Urothelium cell line (cell line): ENCODE data around the gene ADM5.

ENCODE experiments used
- DNase-seq: peaks from one replicate; pipeline ENCODE4 v3.0.0; 2011; ENCODE audit warnings: low spot score, mixed read lengths
- FAIRE-seq: peaks from 2 replicates; lab custom pipeline; 2011; peaks lifted over from hg19 to GRCh38; lab: Jason Lieb, UNC

The ADM5 gene

DNA sequence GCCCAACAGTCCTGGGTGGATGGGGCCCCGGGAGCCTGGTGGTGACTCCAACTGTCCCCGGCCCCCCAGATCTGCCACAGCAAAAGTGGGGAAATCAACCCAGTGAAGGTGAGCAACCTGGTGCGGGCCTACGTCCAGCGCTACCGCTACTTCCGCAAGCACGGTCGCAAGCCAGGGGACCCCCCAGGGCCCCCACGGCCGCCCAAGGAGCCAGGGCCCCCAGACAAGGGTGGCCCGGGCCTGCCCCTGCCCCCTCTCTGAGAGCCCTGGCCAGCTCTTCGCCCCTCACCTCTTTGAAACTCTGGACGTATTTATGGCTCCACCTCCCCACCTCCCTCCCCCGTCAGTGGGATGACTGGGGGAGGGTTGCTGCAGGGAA lies 31.3 kb upstream of the ADM5 start:
- FAIRE-seq, result no peak
- no peak for DNase-seq

DNA sequence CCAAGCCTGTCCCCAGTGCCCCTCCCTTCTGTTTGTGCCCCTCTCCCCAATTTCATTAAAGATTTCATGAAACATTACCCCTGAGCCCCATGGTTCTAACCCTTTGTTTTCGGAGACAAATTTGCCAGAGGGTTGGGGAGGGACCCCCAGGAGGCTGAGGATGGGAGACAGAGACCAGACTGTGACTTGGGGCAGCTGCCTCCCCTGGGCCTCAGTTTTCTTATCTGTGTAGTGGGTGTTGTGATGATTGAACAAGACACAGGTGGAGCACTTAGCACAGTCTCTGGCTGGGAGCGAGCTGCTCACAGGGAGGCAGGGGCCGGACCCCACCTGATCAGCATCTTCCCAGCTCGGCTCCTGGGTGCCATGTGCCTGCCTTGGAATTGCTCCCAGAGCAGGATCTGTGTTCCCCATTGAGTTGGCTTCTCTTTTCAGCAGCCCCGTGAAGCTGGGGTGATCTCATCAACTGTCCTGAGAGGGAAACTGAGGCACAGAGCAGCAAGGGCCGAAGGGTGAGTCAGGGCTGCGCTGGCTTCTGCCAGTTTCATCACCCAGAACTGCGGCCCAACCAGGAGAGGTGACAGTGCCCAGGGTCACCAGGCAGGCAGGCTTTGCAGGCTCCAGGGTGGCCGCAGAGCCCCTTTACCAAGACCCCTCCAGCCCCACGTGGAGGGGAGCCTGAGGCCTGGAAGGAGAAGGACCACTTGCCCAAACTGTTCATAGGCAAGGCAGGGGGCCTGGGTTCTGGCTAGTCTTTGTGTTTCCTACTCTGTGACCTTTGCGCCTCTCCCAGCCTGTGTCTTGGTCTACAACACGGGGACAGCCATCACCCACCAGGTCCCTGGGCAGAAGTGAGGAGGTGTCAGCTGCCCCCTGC lies 30.6 kb upstream of the ADM5 start:
- DNase-seq (no peak), FAIRE-seq (no peak)

DNA sequence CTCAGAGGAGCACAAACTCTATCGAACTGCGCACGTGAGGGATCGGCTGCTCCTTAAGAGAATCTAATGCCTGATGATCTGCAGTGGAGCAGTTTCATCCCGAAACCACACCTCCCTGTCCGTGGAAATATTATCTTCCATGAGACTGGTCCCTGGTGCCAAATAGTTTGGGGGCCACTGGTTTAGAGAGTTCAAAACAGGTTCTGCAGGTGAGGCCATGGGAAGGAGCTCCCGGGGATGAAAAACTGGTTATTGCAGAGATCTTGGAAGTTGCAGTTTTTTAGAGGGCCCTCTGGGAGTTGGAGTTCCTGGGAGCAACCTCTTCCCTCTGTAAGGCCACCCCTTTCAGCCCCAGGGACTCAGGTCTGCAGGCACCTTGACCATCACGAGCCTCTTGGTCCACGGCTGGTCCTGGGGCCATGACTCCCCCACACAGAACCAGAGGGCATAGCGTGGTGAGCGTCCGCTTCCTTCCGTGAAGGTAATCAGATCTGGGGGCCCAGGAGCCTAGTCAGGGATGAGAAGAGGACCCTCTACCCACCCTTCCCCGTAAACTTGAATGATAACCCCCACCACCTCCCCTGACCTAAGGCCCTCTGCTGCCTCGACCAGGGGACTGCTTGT lies 28.9 kb upstream of the ADM5 start:
- no peak for DNase-seq
- FAIRE-seq, result no peak

DNA sequence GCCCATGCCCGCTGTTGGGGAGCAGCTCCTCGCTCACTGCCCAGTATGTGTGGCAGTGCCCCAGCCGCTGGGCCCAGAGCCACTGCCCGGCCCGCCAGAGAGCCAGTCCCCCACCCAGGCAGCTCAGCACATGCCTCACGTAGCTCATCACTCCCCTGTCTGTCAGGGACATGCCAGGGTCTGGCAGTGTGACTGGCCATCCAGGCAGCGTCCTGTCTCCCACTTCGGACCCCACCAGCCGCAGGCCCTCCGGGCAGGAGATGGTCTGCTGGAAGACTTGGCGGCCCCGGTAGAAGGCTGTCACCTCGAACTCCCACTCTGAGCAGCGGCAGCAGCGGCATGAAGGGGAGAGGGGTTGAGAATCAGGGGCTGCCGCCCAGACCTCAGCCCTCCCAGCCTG lies 27.4 kb upstream of the ADM5 start:
- FAIRE-seq, result no peak
- no peak for DNase-seq

DNA sequence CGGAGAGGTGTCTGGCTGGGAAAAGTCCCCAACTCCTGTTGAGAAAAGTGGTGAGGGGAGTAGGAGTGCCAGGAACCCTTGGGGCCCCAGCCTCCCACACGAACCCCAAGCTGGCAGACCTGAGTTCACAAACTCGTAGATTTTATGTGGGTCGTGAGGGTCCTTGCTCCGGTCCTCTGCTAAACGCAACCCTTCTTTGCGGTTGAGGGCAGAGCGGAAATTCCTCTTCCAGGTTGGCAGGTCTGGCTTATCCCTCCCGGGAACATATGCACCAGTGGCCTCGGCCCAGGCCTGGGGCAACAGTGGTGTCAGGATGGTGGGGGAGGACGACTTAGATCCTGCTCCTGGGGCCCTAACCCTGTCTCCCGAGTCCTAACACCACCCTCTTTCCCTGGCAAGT lies 26.2 kb upstream of the ADM5 start:
- DNase-seq (no peak), FAIRE-seq (no peak)

DNA sequence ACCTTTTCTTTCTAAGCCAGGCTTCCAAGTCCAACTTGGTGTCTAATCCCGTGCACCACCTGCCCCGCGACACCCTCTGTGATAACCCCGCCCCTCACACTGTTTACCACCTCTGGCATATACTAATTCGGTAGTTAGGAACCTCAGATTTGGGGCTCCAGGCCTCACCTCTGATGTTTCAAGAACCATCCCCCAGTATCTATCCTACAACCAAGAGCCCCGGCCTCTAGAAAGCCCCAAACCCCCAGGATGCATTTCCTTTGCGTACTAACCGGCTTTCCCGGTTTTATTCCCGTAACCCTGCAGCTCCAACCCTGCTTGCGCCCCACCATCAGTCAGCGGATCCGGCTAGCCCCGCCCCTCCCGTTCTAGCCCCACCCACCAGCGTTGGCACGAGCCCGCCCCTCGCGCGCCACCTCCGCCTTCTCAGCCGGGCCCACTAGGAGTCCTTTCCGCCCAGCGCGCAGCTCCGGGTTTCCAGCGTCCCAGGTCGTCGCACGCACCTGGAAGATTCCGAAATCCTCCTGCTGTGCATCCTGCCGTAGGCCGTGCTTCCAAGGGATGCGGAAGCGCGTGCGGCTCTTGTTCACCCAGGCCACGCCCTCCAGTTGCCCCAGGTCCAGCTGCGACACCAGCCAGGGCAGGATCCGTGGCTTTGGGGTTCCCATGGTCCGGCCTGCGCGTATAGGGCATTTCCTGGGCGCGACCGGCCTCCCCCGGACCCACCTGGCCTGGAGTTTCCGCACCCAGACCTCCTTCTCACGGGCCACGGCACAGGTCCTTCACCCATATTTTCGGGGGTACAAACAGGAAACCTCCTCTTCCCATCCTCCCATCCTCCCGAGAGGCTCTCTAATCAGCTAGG lies 25.0 kb upstream of the ADM5 start:
- peak; percentile 90 for DNase-seq
- FAIRE-seq, result no peak

DNA sequence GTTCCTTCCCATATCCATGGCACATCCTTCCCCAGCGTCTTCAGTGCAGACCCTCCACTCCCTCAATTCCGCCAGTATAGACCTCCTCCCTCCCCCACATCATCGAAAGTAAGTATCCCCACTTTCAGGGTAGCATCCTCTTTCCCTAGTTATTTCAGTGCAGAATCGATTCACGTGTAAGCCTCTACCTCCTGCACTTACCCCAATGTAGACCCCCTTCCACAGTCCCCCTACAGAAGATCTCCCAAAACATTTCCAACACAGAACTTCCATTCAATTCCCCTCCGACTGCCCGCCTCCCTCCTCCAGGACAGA lies 24.4 kb upstream of the ADM5 start:
- peak; percentile 9 for FAIRE-seq
- no peak for DNase-seq

DNA sequence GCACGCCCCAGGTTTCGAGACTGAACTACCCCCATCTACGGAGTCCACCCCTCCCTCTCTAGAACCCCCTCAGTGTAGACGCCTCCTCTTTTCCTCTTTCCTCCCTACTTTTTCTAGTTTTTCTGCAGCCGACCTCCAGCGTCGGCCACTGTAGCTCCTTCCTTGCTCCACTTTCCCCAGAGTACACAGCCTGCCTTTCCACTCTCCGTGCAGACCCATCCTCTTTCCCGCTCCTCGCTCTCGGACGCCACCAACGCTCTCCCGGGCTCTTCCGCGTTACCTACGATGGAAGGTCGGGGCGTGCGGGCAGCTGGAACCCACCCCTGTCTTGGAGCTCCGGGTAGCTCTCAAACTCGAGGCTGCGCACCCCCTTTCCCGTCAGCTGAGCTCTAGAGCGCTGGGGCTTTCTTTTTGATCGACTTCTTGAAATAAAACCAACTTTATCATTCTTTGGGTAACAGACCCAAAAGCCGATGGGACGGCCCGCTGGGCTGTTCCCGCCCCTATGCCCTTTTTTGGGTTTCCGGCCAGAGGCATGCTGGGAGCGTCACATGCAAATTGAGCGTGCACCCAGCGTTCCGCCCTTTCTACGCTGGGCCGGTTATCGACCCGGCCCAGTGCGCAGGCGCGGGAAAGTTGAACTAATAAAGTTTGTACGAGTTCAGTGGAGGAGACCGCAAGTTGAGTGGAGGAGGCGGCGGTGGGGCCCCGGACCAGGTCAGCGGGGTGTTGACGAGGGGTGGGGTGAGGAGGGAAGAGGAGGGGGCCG lies 23.9 kb upstream of the ADM5 start, which contains the start of the genes BCL2L12 and IRF3:
BCL2L12 (plus strand) TSS at position 583 of the 769 bp plus-strand sequence. CDS start 760 bp downstream, outside the sequence.
IRF3 (minus strand) TSS at position 507 of the 769 bp plus-strand sequence. CDS start 1,019 bp downstream, outside the sequence.
- FAIRE-seq, result no peak
- DNase-seq, result peak; percentile 96

DNA sequence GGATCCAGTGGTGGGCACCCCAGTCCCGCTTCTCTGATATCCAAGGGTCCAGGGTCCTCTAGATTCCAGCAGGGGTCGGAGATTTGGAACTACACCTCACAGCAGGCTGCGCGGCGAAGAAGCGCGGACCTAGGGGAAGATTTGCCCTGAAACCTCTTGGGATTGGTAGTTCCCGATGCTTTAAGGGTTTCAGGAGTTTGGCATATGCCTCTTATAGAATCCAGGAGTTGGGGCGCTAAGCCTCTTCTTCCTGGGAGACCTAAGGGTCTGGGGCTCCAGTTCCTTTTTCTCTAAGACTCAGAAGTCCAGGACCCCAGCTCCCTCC lies 23.3 kb upstream of the ADM5 start:
- DNase-seq (peak; percentile 39), FAIRE-seq (no peak)

DNA sequence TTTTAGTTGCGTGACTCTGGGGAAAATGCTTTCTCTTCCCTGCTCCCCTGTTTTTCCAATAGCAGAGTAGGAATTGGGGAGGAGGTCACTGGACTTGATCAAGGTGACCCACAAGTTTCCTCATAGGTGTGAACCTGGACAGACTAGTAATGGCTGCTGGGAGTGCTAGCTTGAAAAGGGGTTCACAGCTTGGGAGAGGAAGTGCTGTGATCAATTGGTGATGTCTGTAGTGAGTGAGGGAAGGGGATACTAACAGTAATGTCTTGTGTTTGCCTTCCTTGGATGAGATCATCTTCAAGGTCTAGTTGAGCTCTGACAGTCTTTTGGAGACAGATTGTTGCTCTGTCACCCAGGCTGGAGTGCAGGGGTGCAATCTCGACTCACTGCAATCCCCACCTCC lies 21.9 kb upstream of the ADM5 start:
- no peak for DNase-seq
- FAIRE-seq, result no peak

DNA sequence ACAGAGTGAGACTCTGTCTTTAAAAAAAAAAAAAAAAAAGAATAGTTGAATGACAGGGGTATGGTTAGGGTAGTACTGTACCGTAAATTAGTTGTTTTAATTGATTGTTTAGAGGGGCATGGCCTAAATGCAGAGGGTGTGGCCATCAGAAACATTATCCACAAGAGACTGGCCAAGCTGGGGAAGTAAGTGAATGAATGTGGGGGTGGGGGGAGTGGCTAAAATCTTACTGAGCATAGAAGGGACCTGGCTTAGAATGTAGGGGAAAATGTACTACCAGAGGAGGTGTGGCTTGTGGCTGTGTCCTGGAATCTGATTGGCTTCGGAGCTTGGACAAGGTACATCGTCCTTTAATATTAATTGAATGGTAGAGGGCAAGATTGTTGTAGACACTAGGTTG lies 19.9 kb upstream of the ADM5 start:
- no peak for FAIRE-seq
- DNase-seq, result no peak

DNA sequence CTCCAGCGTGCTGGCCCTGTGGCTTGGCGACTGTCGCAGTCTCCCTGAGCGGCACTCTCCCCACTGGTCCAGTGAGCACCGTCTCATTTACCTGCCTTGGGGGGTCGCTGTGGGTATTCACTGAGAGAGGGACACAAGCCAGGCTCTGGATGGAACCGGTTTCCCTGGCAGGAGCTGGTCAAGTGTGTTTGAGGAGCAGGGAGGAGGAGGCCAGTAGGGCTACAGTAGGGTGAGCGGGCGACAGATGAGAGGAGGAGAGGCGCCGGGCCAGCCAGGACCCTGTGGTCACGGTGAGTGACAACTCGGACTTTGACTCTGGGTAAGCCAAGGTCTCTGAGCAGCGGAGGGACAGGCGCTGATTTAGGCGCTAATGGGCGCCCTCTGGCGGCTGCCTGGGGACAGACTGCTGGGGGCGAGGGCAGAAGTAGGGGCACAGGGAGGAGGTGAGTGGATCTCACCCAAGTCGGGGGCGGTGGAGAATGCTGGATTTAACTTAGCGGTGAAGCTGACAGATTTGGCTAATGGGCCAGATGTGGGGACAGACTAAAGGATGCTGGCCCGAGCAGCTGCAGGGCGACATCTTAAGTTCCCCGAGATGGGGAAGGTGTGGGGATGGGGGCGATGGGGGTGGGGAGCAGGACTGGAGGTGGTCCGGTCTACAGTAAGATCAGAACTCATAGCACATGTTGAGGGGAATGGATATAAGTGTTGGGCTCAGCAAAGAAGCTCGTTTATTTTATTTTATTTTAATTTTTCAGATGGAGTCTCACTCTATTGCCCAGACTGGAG lies 17.1 kb upstream of the ADM5 start:
- FAIRE-seq, result peak; percentile 52
- DNase-seq, result peak; percentile 82

DNA sequence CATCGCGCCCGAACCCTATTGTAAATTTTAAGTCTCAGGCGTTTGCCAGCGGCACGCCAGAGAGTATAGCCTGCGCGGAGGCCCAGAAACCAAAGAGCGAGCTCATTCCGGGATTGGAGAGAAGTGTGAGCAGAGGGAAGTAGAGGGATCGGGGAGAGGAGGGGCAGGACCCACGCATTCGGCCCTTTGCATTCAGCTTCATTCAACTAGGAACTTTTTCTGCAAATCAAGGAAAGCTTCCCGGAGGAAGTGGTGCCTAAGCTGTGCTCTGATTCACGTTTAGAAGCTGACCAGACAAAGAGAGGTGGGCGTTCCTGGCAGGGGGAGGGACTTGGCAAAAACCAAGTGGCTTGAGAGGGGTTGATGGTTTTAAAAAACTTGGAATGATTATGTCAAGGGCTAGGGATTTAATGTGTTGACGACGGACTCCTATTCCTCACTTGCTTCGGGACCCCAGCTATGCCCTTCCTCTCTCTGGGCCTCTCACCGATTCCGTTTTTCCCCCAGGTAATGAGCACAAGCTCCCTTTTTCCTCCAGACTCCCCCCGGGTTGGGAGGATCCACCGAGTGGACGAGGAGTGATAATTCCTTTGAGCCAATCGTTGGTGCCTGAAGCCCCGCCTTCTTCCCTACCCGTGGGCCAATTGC lies 13.1 kb upstream of the ADM5 start:
- DNase-seq (peak; percentile 77), FAIRE-seq (peak; percentile 5)

DNA sequence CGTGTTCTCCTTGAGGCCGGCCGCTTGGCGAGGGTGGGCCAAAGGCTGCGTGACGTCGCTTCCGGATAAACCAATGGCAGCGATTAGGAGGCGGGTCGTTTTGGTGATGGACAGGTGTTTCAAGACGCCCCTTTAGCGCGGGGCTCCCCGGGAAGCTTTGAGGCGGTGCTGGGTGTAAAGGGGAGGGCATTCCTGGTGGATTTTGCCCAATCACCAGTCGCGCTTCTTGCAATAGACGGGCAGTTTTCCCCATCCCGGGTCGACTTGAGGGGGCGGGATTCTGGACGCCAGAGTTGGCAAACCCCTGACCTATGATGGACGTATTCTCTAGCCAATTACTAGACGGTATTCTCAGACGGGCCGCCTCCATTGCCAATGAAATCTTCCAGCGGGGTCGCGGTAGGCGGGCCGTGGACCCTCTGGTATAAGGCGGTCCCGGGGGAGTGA lies 12.6 kb upstream of the ADM5 start:
- peak; percentile 92 for FAIRE-seq
- peak; percentile 97 for DNase-seq

DNA sequence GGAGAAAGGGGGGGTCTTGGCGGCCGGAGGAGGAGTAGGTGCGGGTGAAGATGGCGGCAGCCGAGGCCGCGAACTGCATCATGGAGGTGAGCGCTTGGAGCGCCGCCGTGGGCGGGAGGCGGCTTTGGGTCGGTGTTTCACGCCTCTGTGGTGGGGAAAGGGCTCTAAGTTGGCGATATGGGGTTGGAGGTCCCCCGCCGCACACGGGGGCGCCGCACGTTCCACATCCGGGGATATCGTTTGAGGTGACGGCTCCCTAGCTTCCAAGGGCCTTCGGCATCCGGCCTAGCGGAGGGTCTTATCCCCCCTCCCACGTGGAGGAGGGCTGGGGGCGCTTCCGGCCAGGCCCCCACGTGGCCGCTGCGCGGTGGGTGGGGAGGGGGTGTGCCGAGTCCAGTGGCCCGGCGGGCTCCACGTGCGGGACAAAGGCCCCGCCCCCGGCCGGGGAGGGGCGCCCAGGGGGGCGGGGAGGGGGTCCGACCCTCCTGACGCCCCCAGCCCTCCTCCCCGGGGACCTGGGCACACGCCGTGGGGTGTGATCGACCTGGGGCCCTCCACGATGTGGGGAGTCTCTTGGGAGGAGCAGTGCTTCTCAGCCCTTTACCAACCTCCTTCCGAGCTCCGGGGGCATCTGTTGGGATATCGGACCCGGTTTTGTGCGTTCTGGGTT lies 12.0 kb upstream of the ADM5 start, which contains the start of gene PRMT1:
PRMT1 (plus strand) TSS at position 41 of the 670 bp plus-strand sequence; CDS start at position 51, 10 bp downstream.
- DNase-seq (peak; percentile 67), FAIRE-seq (no peak)

DNA sequence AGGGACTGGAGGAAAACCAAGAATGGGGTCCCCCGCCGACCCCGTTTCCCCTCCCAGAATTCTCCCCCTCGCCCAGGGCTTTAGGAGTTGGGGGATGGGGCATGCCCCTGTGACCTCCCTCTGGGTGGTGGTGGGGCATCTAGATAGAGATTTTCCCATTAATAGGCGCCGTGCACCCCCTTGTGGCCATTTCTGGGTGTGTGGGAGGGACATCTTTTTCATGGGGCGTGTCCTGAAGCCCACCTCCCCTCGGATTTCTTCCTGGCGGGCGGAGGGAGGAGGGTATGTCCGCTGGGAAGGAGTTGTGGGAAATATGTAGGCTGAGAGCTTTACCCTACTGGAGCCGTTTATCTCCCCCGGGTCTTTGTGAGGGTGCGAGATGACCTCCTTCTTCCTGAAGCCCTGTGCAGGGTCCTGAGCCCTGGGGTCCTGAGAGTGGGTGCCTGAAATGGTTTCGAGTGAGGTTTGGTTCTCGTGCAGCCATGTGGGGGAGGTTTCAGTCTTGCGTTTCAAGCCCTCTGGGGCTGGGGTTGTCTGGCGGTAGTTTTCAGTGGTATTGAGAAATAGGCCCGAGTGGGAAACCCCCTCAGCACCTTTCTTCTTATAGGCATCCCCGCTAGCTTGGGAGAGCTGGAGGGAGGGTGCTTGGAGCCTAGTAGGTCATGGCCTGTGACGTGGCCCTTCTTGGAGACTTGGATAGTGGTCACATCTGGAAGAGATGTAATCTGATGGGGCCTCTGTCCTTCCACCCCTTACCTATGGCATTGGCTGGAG lies 11.3 kb upstream of the ADM5 start:
- FAIRE-seq (no peak), DNase-seq (peak; percentile 58)

DNA sequence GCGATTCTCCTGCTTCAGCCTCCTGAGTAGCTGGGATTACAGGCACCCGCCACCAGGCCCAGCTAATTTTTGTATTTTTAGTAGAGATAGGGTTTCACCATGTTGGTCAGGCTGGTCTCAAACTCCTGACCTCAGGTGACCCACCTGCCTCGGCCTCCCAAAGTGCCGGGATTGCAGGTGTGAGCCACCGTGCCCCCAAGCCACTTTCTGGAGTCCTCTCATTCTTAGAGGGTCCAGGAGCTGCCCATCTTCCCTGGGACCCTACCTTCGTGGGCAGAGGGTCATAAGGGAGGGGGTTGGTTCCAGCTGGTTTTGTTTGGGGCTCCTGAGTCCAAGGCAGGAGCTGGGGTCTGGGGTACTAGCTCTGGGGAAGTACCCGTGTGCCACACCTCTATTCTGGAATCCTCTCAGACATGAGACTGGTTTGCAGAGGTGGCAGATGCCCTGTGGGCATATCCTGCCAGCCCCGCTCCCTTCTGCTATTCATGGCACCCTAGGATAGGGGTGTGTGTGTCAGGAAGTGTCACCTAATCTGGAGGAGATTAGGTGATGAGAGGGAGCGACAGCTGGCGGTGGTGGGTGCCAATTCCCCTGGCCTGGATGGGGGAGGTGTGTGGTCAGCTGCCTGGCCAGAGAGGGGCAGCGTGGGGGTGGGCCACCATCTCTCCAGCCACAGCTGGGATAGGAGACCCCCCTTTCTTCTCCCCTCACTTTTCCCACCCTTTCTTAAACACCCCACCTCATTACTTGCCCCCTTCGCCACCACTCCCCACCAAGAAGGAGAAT lies 10.2 kb upstream of the ADM5 start:
- DNase-seq (no peak), FAIRE-seq (no peak)
